Glutamatergic neuron (in vitro differentiated cells): ENCODE measurements around the gene HSPA9. TPM values are rescaled to one million over a fixed set of nuclear protein-coding genes. Genes with fewer than 3 reads are reported as not detected.

ENCODE experiments used
- DNase-seq: peaks from one replicate; pipeline ENCODE4 v3.0.0; 2022
- H3K27ac Mint-ChIP-seq: one replicate; pipeline ENCODE4 v1.8.0; 2020; ENCODE audit warnings: mild to moderate bottlenecking, mixed read lengths, inconsistent platforms; ENCODE audit not compliant: unreplicated experiment
- H3K27me3 Mint-ChIP-seq: one replicate; pipeline ENCODE4 v1.8.0; 2020; ENCODE audit warnings: mild to moderate bottlenecking, moderate library complexity, mixed read lengths, inconsistent platforms; ENCODE audit not compliant: unreplicated experiment
- H3K36me3 Mint-ChIP-seq: one replicate; pipeline ENCODE4 v1.8.0; 2020; ENCODE audit warnings: mild to moderate bottlenecking, mixed read lengths, inconsistent platforms; ENCODE audit not compliant: unreplicated experiment
- H3K4me1 Mint-ChIP-seq: one replicate; pipeline ENCODE4 v1.8.0; 2020; ENCODE audit warnings: mild to moderate bottlenecking, low read depth, mixed read lengths, inconsistent platforms; ENCODE audit not compliant: unreplicated experiment
- H3K4me3 Mint-ChIP-seq: one replicate; pipeline ENCODE4 v1.8.0; 2020; ENCODE audit warnings: mild to moderate bottlenecking, mixed read lengths, inconsistent platforms; ENCODE audit not compliant: unreplicated experiment
- H3K9me3 Mint-ChIP-seq: one replicate; pipeline ENCODE4 v1.8.0; 2020; ENCODE audit warnings: mild to moderate bottlenecking, moderate library complexity, mixed read lengths, inconsistent platforms; ENCODE audit not compliant: unreplicated experiment
- total RNA-seq: library from RNA; stranded (reverse); fragmentation: NEBNext Ultra II Directional; extraction: Animal tissue kit (Norgen Biotek cat#: 25700); gene quantifications from one replicate; pipeline ENCODE4 v1.2.1, GENCODE V29; 2021; ENCODE audit not compliant: unreplicated experiment
- TF ChIP-seq, protein P1 (sequence below): fragments of 200-600 bp; sonication (generic); IDR thresholded peaks from one replicate; pipeline ENCODE4 v1.5.0; 2021; ENCODE audit not compliant: partially characterized antibody, unreplicated experiment

HSPA9 gene
- total RNA-seq, 1 donor from 2014 or later: 184 TPM

GRCh38 chr5:138533973-138534941 lies 40.9 kb downstream of the HSPA9 start:
- TF ChIP-seq, protein P1, sequence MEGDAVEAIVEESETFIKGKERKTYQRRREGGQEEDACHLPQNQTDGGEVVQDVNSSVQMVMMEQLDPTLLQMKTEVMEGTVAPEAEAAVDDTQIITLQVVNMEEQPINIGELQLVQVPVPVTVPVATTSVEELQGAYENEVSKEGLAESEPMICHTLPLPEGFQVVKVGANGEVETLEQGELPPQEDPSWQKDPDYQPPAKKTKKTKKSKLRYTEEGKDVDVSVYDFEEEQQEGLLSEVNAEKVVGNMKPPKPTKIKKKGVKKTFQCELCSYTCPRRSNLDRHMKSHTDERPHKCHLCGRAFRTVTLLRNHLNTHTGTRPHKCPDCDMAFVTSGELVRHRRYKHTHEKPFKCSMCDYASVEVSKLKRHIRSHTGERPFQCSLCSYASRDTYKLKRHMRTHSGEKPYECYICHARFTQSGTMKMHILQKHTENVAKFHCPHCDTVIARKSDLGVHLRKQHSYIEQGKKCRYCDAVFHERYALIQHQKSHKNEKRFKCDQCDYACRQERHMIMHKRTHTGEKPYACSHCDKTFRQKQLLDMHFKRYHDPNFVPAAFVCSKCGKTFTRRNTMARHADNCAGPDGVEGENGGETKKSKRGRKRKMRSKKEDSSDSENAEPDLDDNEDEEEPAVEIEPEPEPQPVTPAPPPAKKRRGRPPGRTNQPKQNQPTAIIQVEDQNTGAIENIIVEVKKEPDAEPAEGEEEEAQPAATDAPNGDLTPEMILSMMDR: no peak
- no peaks in the 10 kb centered on the region for H3K9me3 Mint-ChIP-seq
- H3K27ac Mint-ChIP-seq: no peak overlapping the region
- H3K4me1 Mint-ChIP-seq: peaks cover 1% of the 10 kb centered on the region
- no peak for DNase-seq
- H3K36me3 Mint-ChIP-seq: no peaks in the 10 kb centered on the region
- no peak overlapping the region for H3K4me3 Mint-ChIP-seq
- H3K27me3 Mint-ChIP-seq: no peaks in the 10 kb centered on the region

- H3K9me3 Mint-ChIP-seq: no peaks in the 10 kb centered on the region
- H3K4me3 Mint-ChIP-seq: no peak overlapping the region
- H3K27ac Mint-ChIP-seq: no peak overlapping the region
- H3K27me3 Mint-ChIP-seq: no peaks in the 10 kb centered on the region
- no peaks in the 10 kb centered on the region for H3K4me1 Mint-ChIP-seq
- no peak for DNase-seq
- no peaks in the 10 kb centered on the region for H3K36me3 Mint-ChIP-seq
- TF ChIP-seq, protein P1: no peak
Observed at GRCh38 chr5:138529812-138530211, 45.4 kb downstream of the HSPA9 start.

GRCh38 chr5:138528744-138529469 lies 46.3 kb downstream of the HSPA9 start:
- H3K4me3 Mint-ChIP-seq: no peak overlapping the region

GRCh38 chr5:138528208-138528607 lies 47.0 kb downstream of the HSPA9 start:
- no peaks in the 10 kb centered on the region for H3K4me1 Mint-ChIP-seq
- no peaks in the 10 kb centered on the region for H3K36me3 Mint-ChIP-seq
- no peak overlapping the region for H3K4me3 Mint-ChIP-seq
- TF ChIP-seq, protein P1: no peak
- H3K27me3 Mint-ChIP-seq: no peaks in the 10 kb centered on the region
- H3K27ac Mint-ChIP-seq: no peak overlapping the region
- DNase-seq: no peak
- H3K9me3 Mint-ChIP-seq: no peaks in the 10 kb centered on the region

More at GRCh38 chr5:138528744-138529469, 46.3 kb downstream of the HSPA9 start:
- Mint-ChIP-seq H3K36me3 (no peaks in the 10 kb centered on the region), H3K27ac (no peak overlapping the region), H3K27me3 (no peaks in the 10 kb centered on the region), H3K4me1 (no peaks in the 10 kb centered on the region), H3K9me3 (no peaks in the 10 kb centered on the region)
- DNase-seq: no peak
- TF ChIP-seq, protein P1: no peak
